H1 (cell line): ENCODE data around the gene COL1A1. TPM values are rescaled to one million over a fixed set of nuclear protein-coding genes. Genes with fewer than 3 reads are reported as not detected.

Experiments used
- CTCF ChIA-PET: fragments of 300-600 bp; sonication (Branson Sonifier 250); formaldehyde crosslinking; loops from one replicate; lab custom pipeline; 2021; ENCODE audit not compliant: partially characterized antibody; lab: Charles Lee
- POLR2A ChIA-PET: fragments of 300-600 bp; sonication (Branson Sonifier 250); formaldehyde crosslinking; loops from one replicate; lab custom pipeline; 2021; ENCODE audit warnings: inconsistent platforms; ENCODE audit not compliant: partially characterized antibody; lab: Charles Lee
- DNase-seq, 2 experiments: peaks; one replicate each; pipeline versions ENCODE4 v3.0.0 to v3.0.0-alpha.2; 2010 to 2022; ENCODE audit warnings: low spot score in 2 of 2, low read depth in 1 of 2, mixed read lengths in 1 of 2
- FAIRE-seq: peaks from 2 replicates; lab custom pipeline; 2011; peaks lifted over from hg19 to GRCh38; lab: Jason Lieb, UNC
- H2AFZ ChIP-seq: 2 replicates; pipeline ENCODE4 v1.8.1; 2012; ENCODE audit warnings: low read length, inconsistent platforms
- H2AK5ac ChIP-seq: 2 replicates; pipeline ENCODE4 v1.6.1; 2013; ENCODE audit warnings: low read depth, low read length
- H2BK120ac ChIP-seq: replicated peaks from 2 replicates; pipeline ENCODE3; 2013; ENCODE audit warnings: low read depth, low read length, inconsistent platforms
- H2BK12ac ChIP-seq: 2 replicates; pipeline ENCODE4 v1.6.1; 2013; ENCODE audit warnings: low read depth, low read length
- H2BK15ac ChIP-seq: 2 replicates; pipeline ENCODE4 v1.6.1; 2013; ENCODE audit warnings: low read length
- H2BK20ac ChIP-seq: 2 replicates; pipeline ENCODE4 v1.6.1; 2013; ENCODE audit warnings: low read length
- H2BK5ac ChIP-seq: 2 replicates; pipeline ENCODE4 v1.6.1; 2013; ENCODE audit warnings: low read depth, low read length
- H3K14ac ChIP-seq: 2 replicates; pipeline ENCODE4 v1.6.1; 2013; ENCODE audit warnings: inconsistent platforms; ENCODE audit not compliant: insufficient read length
- H3K18ac ChIP-seq: 2 replicates; pipeline ENCODE4 v1.6.1; 2013; ENCODE audit warnings: low read length; ENCODE audit errors: extremely low read depth
- H3K23ac ChIP-seq: 2 replicates; pipeline ENCODE4 v1.6.1; 2013; ENCODE audit warnings: inconsistent platforms; ENCODE audit not compliant: insufficient read length
- H3K23me2 ChIP-seq: 2 replicates; pipeline ENCODE4 v1.6.1; 2013; ENCODE audit warnings: low read depth, low read length
- H3K27ac ChIP-seq: 2 replicates; pipeline ENCODE4 v1.6.1; 2011; ENCODE audit warnings: low read depth, low read length, inconsistent platforms
- H3K27me3 ChIP-seq, 4 experiments: replicated peaks in 1 of 4; 1 replicate in 1 of 4; 2 replicates in 3 of 4; pipeline versions ENCODE4 v1.6.1 to v1.8.1; 2011 to 2013; ENCODE audit warnings: low read length in 3 of 4, mild to moderate bottlenecking in 3 of 4, inconsistent platforms in 2 of 4, mixed read lengths in 2 of 4, moderate library complexity in 1 of 4; ENCODE audit not compliant: control insufficient read depth in 3 of 4, insufficient read depth in 3 of 4; ENCODE audit errors: extremely low read depth in 1 of 4
- H3K36me3 ChIP-seq, 4 experiments: 2 replicates each; pipeline versions ENCODE4 v1.6.1 to v1.8.1; 2011 to 2013; ENCODE audit warnings: mild to moderate bottlenecking in 4 of 4, low read length in 3 of 4, moderate library complexity in 2 of 4, control low read depth in 1 of 4, inconsistent platforms in 1 of 4; ENCODE audit not compliant: insufficient read depth in 4 of 4, control insufficient read depth in 2 of 4
- H3K4ac ChIP-seq: replicated peaks from 2 replicates; pipeline ENCODE3; 2013; ENCODE audit warnings: low read length, low read depth, mixed read lengths, inconsistent platforms; ENCODE audit not compliant: insufficient read length
- H3K4me1 ChIP-seq, 4 experiments: replicated peaks in 1 of 4; 1 replicate in 1 of 4; 2 replicates in 3 of 4; pipeline versions ENCODE4 v1.6.1 to v1.8.1; 2011 to 2013; ENCODE audit warnings: low read length in 3 of 4, inconsistent platforms in 2 of 4, mixed read lengths in 1 of 4; ENCODE audit not compliant: insufficient read depth in 4 of 4, control insufficient read depth in 3 of 4
- H3K4me2 ChIP-seq, 2 experiments: 2 replicates each; pipeline versions ENCODE4 v1.6.1 to v1.8.1; 2011 to 2013; ENCODE audit warnings: low read depth in 2 of 2, low read length in 2 of 2, control low read depth in 1 of 2, inconsistent platforms in 1 of 2, mild to moderate bottlenecking in 1 of 2; ENCODE audit not compliant: insufficient read depth in 1 of 2
- H3K4me3 ChIP-seq, 4 experiments: fragments of 200-600, 300-600 bp in 1 of 4; sonication (generic), shearing (Covaris generic), sonication (Bioruptor Twin) in 1 of 4; 2 replicates each; pipeline versions ENCODE4 v1.5.1 to v1.8.1; 2011 to 2016; ENCODE audit warnings: low read length in 4 of 4, low read depth in 3 of 4, control low read depth in 2 of 4, inconsistent platforms in 2 of 4, mild to moderate bottlenecking in 2 of 4, mixed read lengths in 1 of 4, moderate library complexity in 1 of 4; ENCODE audit not compliant: insufficient read depth in 2 of 4; ENCODE audit errors: extremely low read depth in 1 of 4
- H3K56ac ChIP-seq: replicated peaks from 2 replicates; pipeline ENCODE3; 2013; ENCODE audit warnings: low read depth, mild to moderate bottlenecking, mixed read lengths, low read length, inconsistent platforms; ENCODE audit not compliant: insufficient read length
- H3K79me1 ChIP-seq: 2 replicates; pipeline ENCODE4 v1.6.1; 2013; ENCODE audit warnings: low read depth, low read length, control low read depth
- H3K79me2 ChIP-seq, 2 experiments: 2 replicates each; pipeline versions ENCODE4 v1.6.1 to v1.8.1; 2012 to 2013; ENCODE audit warnings: low read length in 2 of 2, mild to moderate bottlenecking in 2 of 2, inconsistent platforms in 1 of 2; ENCODE audit not compliant: insufficient read depth in 2 of 2, control insufficient read depth in 1 of 2
- H3K9ac ChIP-seq, 4 experiments: replicated peaks in 1 of 4; 1 replicate in 1 of 4; 2 replicates in 3 of 4; pipeline versions ENCODE4 v1.6.1 to v1.8.1; 2011 to 2013; ENCODE audit warnings: low read depth in 3 of 4, low read length in 3 of 4, control low read depth in 2 of 4, mild to moderate bottlenecking in 2 of 4, moderate library complexity in 2 of 4, inconsistent platforms in 1 of 4; ENCODE audit errors: extremely low read depth in 1 of 4
- H3K9me3 ChIP-seq, 2 experiments: 2 replicates each; pipeline versions ENCODE4 v1.6.1 to v1.8.1; 2012 to 2013; ENCODE audit warnings: mild to moderate bottlenecking in 2 of 2, moderate library complexity in 2 of 2, control low read depth in 1 of 2, inconsistent platforms in 1 of 2, low read depth in 1 of 2, low read length in 1 of 2, mixed read lengths in 1 of 2; ENCODE audit not compliant: insufficient read depth in 2 of 2
- H4K20me1 ChIP-seq, 2 experiments: replicated peaks in 1 of 2; 2 replicates each; pipeline versions ENCODE3 to v1.8.1; 2011 to 2013; ENCODE audit warnings: inconsistent platforms in 2 of 2, low read length in 2 of 2, mild to moderate bottlenecking in 1 of 2; ENCODE audit not compliant: insufficient read depth in 2 of 2, control insufficient read depth in 1 of 2
- H4K5ac ChIP-seq: 2 replicates; pipeline ENCODE4 v1.6.1; 2013; ENCODE audit warnings: low read length, low read depth, mixed read lengths, inconsistent platforms; ENCODE audit not compliant: insufficient read length
- H4K8ac ChIP-seq: 2 replicates; pipeline ENCODE4 v1.8.0; 2013; ENCODE audit warnings: mild to moderate bottlenecking, moderate library complexity, low read length, inconsistent platforms; ENCODE audit not compliant: insufficient read depth; ENCODE audit errors: extremely low read depth
- H4K91ac ChIP-seq: replicated peaks from 2 replicates; pipeline ENCODE3; 2013; ENCODE audit warnings: low read length, mixed read lengths, inconsistent platforms; ENCODE audit not compliant: insufficient read length
- BCL11A ChIP-seq, 2 experiments: IDR thresholded peaks; one replicate each; pipeline ENCODE4 v1.6.1; 2011; ENCODE audit warnings: low read depth in 2 of 2, low read length in 2 of 2, mild to moderate bottlenecking in 2 of 2
- CTCF ChIP-seq, 3 experiments: IDR thresholded peaks; 1 replicate in 2 of 3; 2 replicates in 1 of 3; pipeline versions ENCODE4 v1.5.1 to v1.6.1; 2011; ENCODE audit warnings: low read length in 3 of 3, mild to moderate bottlenecking in 3 of 3, inconsistent platforms in 2 of 3, low read depth in 1 of 3, moderate library complexity in 1 of 3; ENCODE audit not compliant: insufficient read depth in 1 of 3; ENCODE audit errors: control extremely low read depth in 1 of 3
- RAD21 ChIP-seq, 2 experiments: IDR thresholded peaks in 1 of 2; conservative IDR thresholded peaks in 1 of 2; 2 replicates each; pipeline ENCODE4 v1.6.1; 2011; ENCODE audit warnings: low read depth in 2 of 2, low read length in 2 of 2, improper control_type of control experiment in 1 of 2, inconsistent platforms in 1 of 2, mild to moderate bottlenecking in 1 of 2, moderate library complexity in 1 of 2
- WGBS, 2 experiments: shearing (Covaris generic) in 1 of 2; methylation state at CpG; one replicate each; pipeline versions ENCODE4 v1.1.6 to v1.1.7; 2013 to 2015; ENCODE audit warnings: low lambda C conversion rate in 2 of 2, mixed read lengths in 2 of 2, inconsistent platforms in 1 of 2, low coverage in 1 of 2, missing lambda C conversion rate in 1 of 2; ENCODE audit not compliant: insufficient replicate concordance in 2 of 2, insufficient coverage in 1 of 2, insufficient read length in 1 of 2; ENCODE audit errors: extremely low coverage in 1 of 2, missing lambda C conversion rate in 1 of 2; 5-methylcytosine and 5-hydroxymethylcytosine counted together
- polyA plus RNA-seq, 7 experiments: library from polyadenylated mRNA; depleted of rRNA in 3 of 7; stranded (reverse) in 5 of 7; unstranded in 2 of 7; fragments of >200 nt in 5 of 7; fragments of 200-250 nt in 2 of 7; gene quantifications; 1 replicate in 5 of 7; 2 replicates in 1 of 7; 4 replicates in 1 of 7; pipeline versions ENCODE4 v1.2.1 to v1.2.3, GENCODE V29; 2011 to 2013; ENCODE audit warnings: missing spikeins in 2 of 7, mixed read lengths in 2 of 7
- total RNA-seq: library from RNA; stranded (reverse); fragmentation: NEBNext Ultra II Directional; extraction: Animal tissue kit (Norgen Biotek cat#: 25700); gene quantifications from 2 replicates; pipeline ENCODE4 v1.2.1, GENCODE V29; 2021

The COL1A1 gene
- total and polyA plus RNA-seq, 2 of the 8 experiments (the other 6 are each of a cell fraction or from before 2014, with no cell fraction given) = 14.1 to 80.4 TPM

- no peak overlapping the region for H3K23ac ChIP-seq
- no peaks in the 10 kb centered on the region for H3K79me2 ChIP-seq
- H3K4me3 ChIP-seq = no peak overlapping the region
- peaks cover 0 to 4% of the 10 kb centered on the region in 2 experiments for H4K20me1 ChIP-seq
- no peak overlapping the region for H2BK20ac ChIP-seq
- 84% methylated on average over 16 of the region's 17 CpGs; no CpG with 5 or more reads in 1 of the 2 experiments for WGBS, 2 experiments
- DNase-seq (no peak), FAIRE-seq (no peak)
- ChIA-PET CTCF (interaction anchor here (1.0 to 5.8 kb wide), 13 partner anchors 8 to 115 kb away, joined by 3 to 103 read pairs (median 10); no protein-coding TSS in a partner anchor), POLR2A (interaction anchor here (0.9 kb wide), 1 partner anchor 90 kb away, joined by 3 read pairs; no protein-coding TSS in a partner anchor)
- no peak overlapping the region for H3K4me2 ChIP-seq
- no peak overlapping the region for H4K5ac ChIP-seq
- no peak overlapping the region for H2BK12ac ChIP-seq
- no peaks in the 10 kb centered on the region for H3K9me3 ChIP-seq
- H4K91ac ChIP-seq = no peak overlapping the region
- H3K14ac ChIP-seq = no peak overlapping the region
- no peak overlapping the region for H2BK120ac ChIP-seq
- no peaks in the 10 kb centered on the region for H3K79me1 ChIP-seq
- no peak overlapping the region for H3K27ac ChIP-seq
- no peaks in the 10 kb centered on the region for H3K27me3 ChIP-seq
- H2BK15ac ChIP-seq = no peak overlapping the region
- H3K36me3 ChIP-seq = peaks cover 11 to 56% (median 41%) of the 10 kb centered on the region in 4 experiments
- peaks cover 5% of the 10 kb centered on the region; the same call in 1 of the 2 replicates for H3K23me2 ChIP-seq
- H3K4ac ChIP-seq = no peak overlapping the region
- H3K4me1 ChIP-seq = peaks cover 0 to 2% (median 0%) of the 10 kb centered on the region in 4 experiments; a peak in 1 of 7 replicates
- H3K56ac ChIP-seq = no peak overlapping the region
- H2AK5ac ChIP-seq = no peak overlapping the region
- H2AFZ ChIP-seq = no peak overlapping the region
- H3K18ac ChIP-seq = no peak overlapping the region
- H4K8ac ChIP-seq = no peak overlapping the region
- no peak overlapping the region for H3K9ac ChIP-seq
- peak in 1 of 2 experiments; percentile 12; a peak in 1 of 4 replicates for TF ChIP-seq RAD21 (IDR thresholded peaks at IDR 0.05 in 1 of 2, conservative IDR thresholded peaks at IDR 0.05 in 1 of 2; ENCODE audit: low read depth in 2 of 2, low read length in 2 of 2)
- no peak for TF ChIP-seq BCL11A (IDR thresholded peaks at IDR 0.05; ENCODE audit: low read depth in 2 of 2, low read length in 2 of 2)
- TF ChIP-seq CTCF (IDR thresholded peaks at IDR 0.05; ENCODE audit: control extremely low read depth in 1 of 3, insufficient read depth in 1 of 3, low read depth in 1 of 3, low read length in 3 of 3) = peak; percentile 32 to 38 (median 33); a peak in 3 of 4 replicates
- no peak overlapping the region for H2BK5ac ChIP-seq
Observed at GRCh38 chr17:50194934-50195865, 6.2 kb downstream of the COL1A1 start.
